GM10847 (cell line): ENCODE data around the gene CD300LD.

Experiments
- POLR2A ChIP-seq: IDR thresholded peaks from 2 replicates; pipeline ENCODE4 v1.6.1; 2011; ENCODE audit not compliant: insufficient read length; ENCODE audit errors: extremely low read depth

The CD300LD gene

DNA sequence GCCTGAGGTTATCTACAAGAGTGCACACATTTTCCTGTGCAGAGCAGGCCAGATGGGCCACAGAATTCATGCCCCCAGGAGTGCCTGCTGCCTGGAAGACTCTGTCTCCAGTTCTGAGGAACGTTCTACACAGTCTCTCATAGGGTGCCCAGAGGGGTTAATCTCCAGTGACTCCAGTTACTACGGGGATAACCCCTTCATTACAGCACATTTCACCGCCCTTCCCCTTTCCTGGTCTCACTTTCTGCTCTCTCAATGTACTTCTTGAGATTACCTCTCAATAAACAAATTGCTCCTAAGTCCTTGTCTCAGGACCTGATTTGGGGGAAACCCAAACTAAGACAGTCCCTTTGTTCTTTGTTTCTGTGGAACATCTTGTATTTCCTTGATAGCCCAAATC is 30.5 kb downstream of the CD300LD start:
- no peak for TF ChIP-seq POLR2A

DNA sequence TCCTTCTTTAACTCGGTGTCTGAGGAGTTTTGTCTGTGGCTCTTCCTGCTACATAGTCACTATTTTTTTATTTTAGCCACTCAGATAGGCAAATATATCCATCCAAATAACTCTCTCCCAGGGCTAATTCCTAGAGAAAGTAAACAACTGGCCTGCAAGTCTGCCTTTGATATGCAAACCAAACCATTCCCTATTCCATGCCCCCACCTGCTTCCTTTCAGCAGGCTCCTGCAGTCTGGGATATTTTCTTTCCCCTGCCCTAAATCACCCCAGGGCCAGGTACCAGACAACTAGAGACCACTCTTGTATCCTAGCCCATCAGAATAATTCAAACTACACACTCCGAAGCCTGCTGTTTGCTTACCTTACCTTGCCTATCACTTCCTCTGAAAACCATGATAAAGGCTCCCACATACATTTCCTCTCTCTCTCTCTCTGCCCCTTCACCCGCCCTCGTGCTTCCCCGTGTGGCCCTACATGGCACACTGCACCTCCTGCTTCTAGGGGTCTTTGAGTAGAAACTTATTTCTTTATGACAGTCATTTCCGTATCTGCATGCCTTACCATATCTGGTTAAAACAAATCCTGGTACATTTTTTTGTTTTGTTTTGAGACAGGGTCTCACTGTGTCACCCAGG is 33.1 kb downstream of the CD300LD start:
- TF ChIP-seq POLR2A, result no peak

DNA sequence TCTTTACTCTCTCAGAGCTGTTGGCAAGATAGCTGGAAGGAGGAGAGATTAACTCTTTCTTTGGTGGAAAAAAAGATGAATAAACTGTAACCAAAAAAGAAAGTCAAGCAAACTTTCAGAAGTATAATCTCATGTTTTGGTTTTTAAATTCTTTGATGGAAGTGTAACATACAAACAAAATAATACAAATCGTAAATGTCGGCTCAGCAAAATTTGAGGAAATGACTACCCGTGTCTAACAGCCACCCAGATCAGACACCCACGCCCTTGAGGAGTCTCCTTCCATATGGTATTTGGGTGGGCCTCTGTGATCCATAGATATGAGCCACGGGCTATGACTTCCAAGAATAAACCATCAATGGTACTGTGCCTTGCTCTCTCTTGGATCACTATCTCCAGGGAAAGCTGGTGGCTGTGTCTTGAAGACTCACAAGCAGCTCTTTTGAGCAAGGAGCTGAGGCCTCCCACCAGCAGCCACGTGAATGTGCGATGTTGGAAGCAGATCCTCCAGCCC is 36.6 kb downstream of the CD300LD start:
- no peak for TF ChIP-seq POLR2A

DNA sequence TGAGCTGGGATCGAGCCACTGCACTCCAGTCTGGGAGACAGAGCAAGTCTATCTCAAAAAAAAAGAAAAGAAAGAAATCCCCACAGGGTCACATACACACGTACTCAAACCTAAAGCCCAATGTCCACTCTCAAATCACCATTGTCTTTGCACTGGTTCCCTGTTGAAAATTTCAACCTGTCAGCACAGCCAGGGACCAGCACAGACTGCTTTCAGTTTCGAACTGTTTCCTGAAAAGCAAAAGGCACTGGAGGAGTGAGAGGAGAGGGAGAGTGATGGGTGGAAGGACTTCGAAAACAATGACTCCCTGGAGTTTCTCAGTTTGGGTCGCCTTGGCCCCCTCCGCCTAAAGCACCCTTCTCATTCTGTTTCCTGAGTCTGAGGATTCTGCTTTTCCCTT is 37.2 kb downstream of the CD300LD start:
- no peak for TF ChIP-seq POLR2A

DNA sequence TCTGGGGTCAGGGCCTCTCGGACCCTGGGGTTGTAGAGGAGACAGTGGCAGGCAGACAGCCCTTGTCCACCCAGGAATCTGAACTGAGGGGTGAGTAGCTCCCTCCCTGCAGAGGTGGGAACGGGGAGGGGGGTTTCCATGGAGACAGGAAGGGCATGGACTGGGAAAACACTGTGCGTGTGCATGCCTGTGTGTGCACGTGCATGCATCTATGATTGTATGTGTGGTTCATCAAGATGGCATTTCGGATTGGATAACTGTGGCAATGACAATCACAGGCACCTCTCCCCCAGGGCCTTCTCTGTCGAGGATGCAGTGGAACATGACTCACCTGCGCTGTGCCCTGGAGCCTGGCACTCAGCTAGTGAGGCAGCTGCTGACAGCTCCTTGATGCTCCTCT is 40.0 kb downstream of the CD300LD start:
- no peak for TF ChIP-seq POLR2A

DNA sequence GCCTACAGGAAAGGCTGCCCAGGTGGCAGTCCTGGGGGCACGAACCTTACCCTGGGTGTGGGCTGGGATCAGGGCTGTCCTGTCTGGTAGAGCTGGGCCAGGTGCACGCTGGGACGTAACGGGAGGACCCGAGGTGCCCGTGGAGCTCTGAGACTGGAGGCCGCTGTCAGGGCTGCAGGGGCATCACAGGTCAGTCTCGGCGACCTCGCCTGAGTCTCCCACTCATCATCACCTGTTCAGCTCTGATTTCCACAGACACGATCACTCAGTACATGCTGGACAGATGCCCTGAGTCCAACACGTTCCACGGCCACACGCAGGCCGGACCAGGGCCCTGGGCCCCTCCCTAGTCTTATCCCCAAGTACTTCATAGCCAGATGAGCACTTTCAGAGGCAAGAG is 41.5 kb downstream of the CD300LD start:
- no peak for TF ChIP-seq POLR2A

DNA sequence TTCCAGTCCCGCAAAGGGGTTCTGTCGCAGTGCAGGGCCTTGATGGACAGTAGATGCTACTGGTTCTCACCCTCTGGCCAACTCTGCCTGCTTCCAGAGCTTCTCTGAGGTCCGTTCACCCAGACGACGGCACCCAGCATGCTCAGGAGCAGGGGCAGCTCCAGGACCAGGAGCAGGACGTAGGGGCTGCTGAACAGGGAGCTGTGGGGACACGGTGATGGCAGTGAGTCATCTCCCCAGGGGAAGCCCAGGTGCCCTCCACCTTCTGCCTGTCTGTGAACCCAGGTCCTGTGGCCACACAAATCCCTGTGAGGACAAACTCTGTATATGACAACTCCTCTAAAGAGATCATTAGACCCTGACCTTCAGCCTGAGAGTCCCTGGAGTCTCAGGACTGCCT is 42.7 kb downstream of the CD300LD start:
- no peak for TF ChIP-seq POLR2A

DNA sequence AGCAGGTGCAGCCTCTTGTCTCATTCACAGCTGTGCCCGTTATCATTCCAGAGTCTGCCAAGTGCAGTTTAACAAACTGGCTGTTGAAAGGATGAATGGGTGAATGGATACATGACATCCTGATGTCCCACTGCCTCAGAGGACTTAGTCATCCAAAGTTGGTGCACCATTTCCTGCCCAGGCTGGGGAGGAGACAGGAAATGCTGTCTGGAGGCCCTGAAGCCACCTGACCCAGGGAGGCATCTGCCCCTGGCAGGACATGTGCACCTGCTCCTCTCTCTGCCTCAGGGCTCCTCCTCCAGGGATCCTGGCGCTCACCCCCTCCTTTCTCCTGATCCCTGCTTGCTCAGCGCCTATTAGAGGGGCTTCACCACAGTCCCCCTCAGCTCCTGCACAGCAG is 44.3 kb downstream of the CD300LD start:
- TF ChIP-seq POLR2A, result no peak

DNA sequence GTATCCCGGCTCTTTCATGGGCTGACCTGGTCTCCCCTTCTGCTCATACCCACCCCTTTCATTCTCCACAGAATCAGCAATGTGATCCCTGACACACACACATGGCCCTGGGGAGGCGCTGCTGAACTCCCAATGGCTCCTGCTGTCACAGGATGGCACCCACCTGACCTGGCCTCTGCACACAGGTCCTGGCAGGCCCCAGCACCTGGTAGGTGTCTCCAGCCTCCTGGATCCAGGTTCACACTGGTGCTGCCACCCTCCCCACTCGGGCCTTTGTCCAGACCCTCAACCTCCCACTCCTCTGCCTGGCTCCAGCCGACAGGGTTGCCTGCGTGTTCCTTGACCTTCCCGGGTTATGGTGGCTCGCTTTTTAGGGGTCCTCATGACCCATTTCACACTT is 44.8 kb downstream of the CD300LD start:
- no peak for TF ChIP-seq POLR2A

DNA sequence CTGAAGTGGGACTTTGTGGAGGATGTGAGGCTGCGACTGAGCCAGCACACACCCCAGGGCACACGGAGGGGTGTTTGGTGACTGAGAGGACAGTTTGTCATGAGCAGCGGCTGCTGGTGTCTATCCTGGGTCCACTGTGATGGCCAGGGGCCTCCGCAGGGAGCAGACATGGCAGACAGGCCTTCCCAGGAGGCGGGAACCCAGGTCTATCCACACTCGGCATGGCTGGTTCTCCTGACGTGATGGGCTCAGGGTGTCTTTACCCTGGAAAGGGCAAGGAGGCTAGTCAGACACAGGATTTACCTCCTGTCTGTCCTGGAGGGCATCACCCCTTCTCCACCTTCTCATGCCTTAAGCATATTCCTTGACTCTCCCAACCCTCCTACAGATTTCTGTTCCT is 45.5 kb downstream of the CD300LD start:
- no peak for TF ChIP-seq POLR2A

DNA sequence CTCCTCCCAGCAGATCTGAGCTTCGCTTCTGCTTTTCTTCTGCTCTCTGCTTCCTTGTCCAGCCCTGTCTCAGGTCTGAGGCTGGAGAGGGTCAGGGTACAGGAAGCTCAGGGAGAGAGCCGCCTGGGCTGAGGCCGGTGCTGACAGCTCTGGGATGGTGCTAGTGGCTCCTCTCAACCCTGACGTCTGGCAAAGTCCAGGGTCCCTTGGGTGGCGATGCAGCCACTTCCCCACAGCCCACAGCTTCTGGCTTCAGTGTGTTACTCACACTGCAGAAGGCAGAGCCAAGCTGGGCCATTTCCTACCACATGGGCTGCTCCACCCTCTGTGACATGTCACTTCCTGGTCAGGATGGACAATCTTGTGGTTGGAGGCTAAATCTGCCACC is 46.2 kb downstream of the CD300LD start, which contains the start of gene CD300C:
TSS of gene CD300C (minus strand) at position 273 of the 388 bp plus-strand sequence. CDS start 333 bp downstream, outside the sequence.
- TF ChIP-seq POLR2A, result no peak

DNA sequence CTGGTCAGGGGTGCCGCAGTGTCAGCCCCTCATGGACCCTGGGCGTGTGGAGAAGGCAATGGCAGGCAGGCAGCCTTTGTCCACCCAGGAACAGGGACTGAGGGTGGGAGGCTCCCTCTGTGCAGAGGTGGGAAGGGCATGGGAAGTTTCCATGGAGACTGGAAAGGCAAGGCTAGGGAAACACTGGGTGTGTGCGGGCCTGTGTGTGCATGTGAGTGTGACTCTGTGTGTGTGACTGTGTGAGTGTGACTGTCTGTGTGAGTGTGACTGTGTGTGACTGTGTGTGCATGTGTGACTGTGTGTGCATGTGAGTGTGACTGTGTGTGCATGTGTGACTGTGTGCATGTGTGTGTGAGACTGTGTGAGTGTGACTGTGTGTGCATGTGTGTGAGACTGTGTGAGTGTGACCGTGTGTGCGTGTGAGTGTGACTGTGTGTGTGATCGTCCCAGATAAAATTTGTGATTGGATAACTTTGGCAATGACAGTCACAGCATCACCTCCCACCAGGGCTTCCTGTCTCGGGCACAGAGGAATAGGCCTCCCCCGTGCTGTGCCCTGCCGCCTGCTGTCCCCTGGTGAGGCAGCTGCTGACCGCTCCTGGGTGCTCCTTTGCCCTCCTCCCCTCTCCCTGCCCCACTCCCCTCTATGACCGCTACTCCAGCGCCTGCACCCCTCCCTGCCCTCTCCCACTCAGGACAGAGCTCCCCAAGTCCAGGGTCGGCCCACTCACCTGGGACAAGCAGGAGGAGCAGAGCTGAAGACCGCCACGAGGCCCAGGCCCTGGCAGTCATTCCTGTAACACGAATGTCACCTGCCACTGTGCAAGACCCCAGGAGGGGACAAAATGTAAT is 46.9 kb downstream of the CD300LD start:
- no peak for TF ChIP-seq POLR2A

DNA sequence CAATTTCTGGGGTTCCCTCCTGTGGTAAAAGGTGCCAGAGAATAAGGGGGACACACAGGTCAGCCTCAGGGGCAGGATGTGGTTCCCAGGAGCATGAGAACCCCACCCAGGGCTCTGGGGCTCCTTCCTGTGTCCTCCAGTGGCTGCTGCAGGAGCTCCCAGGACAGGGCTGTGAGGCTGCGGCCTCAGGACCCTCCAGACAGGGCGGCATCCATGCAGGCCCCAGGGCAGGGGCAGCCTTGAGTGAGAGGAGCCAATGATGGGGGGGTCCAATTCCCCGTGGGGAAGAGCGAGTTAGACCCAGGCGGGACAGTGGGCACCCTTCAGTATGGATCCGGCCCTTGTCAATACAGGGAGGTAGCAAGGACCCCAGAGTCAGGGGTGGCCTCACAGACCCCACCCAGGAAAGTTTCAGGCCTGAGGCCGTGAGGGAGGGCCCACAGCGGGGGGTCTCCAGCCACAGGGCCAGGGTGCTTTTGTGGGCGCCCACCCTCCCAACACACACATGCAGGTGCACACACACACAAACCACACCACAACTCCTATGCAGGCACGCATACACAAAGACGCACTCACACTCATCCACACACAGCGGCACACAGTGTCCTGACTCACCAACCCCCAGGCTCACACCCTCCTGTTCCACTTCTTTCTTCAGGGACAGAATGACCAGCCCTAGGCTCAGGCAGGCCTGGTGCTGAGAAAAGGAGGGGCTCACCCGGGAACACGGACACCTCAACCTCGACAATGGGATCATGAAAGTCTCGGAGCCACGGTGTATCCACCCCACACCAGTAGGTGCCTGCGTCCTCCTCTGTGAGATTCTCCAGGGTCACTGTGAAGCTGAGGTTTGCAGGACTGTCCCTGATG is 48.0 kb downstream of the CD300LD start:
- no peak for TF ChIP-seq POLR2A

DNA sequence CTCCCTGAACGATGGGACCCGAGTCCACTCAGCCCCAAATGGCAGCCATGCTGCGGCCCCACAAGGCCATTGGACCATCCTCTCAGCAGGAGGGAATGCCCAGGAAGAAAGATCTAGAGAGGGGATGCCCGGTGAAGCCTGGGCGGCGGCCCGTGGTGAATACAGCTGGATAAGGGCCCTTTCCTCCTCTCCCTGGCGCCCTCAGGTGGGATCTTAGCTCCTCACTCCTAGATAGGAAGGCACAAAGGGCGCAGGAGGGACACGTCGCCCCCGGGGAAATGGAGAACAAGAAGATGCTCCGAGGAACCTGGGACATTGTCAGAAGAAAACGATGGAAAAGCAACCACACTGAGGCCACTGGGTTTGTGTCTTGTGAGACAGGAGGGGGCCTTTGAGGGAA is 48.7 kb downstream of the CD300LD start:
- TF ChIP-seq POLR2A, result no peak

DNA sequence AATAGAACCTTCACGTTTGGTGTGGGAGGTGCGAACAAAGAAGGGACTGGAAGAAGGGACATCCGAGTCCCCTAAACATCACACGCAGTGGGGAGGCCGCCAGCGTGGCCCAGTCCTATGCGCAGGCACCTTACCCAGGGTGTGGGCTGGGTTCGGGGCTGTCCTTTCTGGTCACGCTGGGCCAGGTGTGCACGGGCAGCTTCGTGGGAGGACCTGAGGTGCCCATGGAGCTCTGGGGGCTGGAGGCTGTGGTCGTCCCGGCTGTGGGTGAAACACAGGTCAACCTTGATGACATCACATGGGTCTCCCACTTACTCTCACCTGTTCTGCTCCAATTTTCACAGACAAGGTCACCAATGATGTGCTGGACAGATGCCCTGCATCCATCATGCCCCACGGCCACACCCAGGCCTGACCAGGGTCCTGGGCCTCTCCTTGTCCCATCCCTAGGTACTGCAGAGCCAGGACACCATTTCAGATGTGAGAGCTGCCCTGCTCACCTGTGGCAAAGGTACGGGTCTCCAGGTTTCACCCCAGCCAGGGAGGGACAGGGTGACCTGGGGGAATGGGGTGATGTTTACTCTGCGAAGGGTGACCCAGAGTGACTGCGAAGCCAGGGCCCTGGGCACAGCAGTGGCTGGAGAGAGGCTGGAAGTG is 49.2 kb downstream of the CD300LD start:
- TF ChIP-seq POLR2A, result no peak
